NB4 (cell line): ENCODE measurements around the gene ATP6V1F.

Source experiments
- CTCF ChIP-seq: IDR thresholded peaks from one replicate; pipeline ENCODE4 v1.5.1; 2012; ENCODE audit warnings: low read depth, low read length
- MAX ChIP-seq: IDR thresholded peaks from 2 replicates; pipeline ENCODE4 v1.6.1; 2011; ENCODE audit warnings: low read depth, low read length

- no peak for TF ChIP-seq CTCF
- TF ChIP-seq MAX, result no peak
These were observed 26.6 kb upstream of the ATP6V1F start for GRCh38 chr7:128835790-128836641.
